CD4-positive, alpha-beta T cell treated with Interferon gamma for 1 hour (primary cell): ENCODE measurements around the gene ANKRD22.
"Not testable (repeated sequence)": the region's sequence is repeated elsewhere in the genome, so short reads cannot be mapped to it uniquely, and the experiment has no call there.

Source experiments
- DNase-seq: peaks from one replicate; pipeline ENCODE4 v3.0.0-alpha.2; 2020

ANKRD22 gene

DNA sequence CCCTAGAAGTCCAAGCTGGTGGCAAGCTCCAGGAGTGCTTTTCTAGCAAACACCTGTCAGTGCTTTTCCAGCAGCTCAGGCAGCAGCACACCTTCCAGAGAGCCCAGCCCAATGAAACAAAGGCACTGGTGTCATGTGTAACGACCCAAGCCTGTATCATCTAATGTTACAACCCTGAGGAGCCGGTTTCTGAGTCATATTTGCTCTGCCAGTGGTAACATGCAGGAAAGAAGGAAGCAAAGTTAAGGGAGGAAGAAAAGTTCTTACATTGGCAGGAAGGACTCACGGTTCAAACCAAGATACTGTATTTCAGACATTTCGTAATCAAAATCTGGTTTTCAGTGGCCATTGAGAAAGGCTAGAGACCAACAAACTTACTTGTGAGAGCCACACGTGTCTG, at the start of gene ANKRD22:
ANKRD22 (minus strand) TSS at position 139 of the 400 bp plus-strand sequence. CDS start 237 bp downstream, outside the sequence.
- DNase-seq = peak; percentile 23

DNA sequence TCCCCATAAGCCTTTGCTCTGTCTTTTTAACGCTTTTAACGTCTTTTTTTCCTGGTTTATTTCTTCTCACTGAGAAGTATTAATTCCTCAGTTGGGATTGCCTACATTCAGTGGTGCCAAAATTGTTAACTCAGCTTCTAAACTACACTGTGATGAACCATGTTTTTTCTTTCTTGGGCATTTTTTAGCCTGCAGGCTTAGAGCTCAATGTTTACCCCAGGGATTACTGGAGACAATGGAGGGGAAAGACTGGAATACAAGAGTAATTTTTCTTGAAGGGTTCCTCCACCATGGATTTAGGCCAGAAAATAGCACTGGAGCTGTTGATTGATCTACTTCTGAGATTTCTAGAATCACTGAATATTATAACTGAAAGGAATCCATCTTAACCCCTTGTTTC, 48.2 kb upstream of the ANKRD22 start:
- no peak for DNase-seq

DNA sequence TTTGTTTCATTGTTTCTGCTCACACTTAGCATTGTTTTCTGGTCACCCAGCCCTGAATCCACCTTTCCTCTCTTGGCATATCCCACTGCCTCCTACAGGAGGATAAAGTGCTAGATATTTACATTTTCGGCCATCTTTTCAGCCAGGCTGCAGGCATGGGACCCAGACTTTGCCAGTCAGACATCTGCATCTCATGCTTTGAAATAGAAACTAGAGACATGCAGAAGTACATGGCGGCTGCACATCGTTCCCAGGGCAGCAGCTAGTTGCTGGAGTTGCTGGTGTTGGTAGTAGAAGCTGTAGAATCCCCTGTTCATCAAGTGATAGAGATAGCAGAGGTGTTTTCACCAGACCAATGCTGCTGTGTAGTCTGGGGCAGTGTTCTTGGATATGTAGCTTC, 47.1 kb upstream of the ANKRD22 start:
- no peak for DNase-seq

DNA sequence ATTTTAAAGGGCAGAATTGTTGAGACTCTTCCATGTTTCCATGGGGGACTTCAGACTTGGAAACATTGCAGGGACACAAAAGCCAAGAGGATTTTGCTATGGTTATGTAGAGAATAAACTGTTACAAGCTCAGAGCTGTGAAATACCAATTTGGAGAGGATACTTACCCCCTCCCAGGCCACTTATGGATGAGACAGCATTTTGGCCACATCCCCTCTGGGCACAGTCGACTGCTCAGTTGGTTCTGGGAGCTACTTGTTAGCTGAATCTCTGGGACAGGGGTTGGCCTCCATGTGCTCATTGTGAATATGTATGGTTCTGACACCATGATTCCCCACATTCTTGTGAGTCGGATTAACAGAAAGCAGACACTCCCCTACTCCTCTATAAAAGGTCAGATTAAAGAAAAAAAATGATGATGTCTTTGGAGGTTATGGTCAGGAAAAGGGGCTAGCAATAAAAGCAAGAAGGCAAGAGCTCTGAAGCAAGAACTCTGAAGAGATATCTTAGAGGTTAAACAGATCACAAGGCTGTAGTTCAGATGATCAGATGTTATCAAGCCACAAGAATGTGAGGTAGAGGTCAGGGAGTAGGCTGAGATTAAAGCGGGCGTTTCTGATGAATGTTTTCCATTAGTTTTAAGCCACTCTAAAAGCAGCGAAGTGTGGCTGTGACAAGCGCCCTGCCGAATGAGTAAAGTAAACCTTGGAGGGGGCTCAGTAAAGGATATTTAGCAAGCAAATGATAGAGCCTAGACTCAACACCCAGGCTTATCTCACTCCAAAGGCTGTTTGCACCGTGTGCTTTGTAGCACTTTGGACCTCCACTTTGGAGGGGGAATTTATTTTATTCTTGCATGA, 45.6 kb upstream of the ANKRD22 start:
- DNase-seq = no peak

DNA sequence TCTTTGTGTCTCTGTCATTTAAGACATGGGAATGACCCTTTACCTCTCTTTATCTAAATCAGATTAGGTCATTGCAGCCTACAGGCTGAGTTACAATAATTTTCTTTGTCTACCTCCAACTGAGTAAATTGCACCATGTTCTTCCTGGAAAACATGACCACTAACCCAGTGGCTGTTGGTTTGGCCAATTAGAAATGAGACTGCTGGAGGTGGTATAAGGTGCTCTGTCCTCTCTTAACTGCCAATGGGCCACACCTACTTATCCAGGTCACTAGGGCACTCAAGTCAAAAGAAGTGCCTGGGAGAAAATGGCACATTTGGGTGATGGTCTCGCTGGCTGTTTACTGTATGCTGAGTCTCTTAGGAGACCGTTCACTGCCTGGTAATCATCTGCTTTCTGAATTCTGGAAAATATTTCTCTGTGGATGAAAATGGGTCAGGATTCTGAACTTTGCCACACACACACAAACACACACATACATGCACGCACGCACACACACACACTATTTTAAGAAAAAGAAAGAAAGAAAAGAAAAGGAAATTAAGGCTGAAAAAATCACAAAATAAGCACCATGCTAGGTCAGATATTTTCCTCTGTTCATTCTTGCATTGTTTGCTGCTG, 44.8 kb upstream of the ANKRD22 start:
- no peak for DNase-seq

DNA sequence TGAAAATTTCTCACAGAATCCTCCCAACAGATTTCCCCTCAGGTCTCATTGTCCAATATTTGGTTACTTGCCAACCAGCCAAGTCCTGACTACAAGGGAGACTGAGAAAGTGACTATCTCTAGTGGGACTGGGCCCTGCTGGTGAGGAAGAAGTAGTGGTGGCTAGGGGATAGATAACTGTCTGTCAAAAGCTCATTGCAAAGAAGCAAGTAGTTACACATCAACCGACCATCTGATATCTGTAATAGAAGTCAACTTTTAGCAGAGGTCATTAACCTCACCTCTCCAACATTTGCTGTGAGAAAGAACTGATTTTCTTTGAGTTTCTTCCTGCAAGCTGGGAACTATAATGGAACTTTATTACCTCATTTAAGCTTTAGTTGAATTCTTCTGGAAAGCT, 43.6 kb upstream of the ANKRD22 start:
- no peak for DNase-seq

DNA sequence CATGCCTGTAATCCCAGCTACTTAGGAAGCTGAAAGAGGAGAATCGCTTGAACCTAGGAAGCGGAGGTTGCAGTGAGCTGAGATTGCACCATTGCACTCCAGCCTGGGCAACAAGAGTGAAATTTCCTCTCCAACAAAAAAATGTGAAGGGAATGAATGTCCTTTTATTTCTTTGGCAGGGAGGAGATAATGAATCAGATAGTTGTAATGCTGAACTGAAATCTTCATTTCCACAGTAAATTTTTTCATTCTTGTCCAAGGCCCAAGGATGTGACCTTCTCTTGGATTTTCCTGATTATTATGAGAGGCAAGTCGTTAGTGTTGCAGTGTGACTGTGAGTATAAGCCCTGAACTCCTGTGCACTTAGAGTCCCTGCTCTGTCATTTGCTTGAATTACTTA, 42.0 kb upstream of the ANKRD22 start:
- no peak for DNase-seq

DNA sequence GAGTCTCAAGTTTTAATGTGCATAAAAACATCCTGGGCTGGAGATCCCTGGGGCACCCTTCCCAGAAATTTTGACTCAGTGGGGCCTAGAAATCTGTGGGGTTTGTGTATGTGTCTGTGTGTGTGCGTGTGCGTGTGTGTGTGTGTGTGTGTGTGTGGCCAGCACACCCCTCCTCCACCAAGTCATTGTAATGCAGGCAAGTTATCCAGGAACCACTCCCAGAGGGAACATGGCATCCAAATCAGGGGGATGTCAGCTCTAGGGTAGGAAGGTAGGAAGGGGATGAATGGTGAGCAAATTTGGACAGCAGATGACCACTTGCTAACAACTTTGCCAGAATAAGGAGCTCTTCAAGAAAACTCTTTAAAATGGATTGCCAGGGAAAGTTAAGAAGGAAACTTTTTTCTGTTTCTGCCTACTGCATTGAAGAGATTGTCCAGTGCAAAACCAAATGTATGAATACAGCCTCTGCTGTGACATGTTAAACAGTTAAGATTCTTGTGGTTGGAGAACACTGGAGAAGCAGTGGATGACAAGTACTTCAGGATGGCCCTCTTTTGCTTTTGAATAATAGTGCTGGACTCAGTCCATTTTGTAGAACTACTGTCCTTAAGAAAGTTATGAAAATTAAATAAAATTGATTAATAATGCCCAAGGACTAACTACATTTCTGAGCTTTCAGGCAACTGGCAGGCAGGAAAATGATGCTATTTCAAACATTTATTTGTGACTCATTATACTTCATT, 40.8 kb upstream of the ANKRD22 start:
- no peak for DNase-seq

DNA sequence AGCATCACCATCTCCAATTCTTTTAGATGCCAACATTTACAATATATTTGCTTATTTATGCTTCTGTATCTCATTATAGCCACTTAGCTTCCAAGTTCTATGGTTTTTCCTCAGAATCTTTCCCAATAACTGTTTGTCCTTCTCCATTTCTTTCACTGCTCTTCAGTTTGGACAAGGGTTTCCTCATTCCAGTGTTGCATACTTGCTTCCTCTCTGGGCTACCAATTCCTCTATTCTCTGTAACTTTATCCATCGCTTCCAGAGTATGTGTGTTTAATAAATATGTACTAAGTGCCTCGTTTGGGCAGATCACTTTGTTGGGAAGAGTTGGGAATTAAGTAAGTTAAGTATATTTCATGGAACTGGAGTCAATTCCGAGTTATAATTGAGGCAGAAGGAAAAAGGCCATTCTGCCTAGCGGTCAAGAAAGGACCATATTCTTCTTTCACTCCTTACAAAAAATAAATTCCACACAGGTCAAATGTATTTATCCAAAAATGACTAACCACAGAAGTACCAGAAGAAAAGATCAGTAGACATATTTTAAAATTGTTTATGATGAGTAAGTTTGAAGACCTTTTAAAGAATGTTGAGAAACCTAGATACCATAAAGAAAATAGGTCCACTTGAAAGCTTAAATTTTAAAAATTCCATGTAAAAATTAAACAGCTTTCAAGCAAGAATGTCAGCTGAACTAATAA, 39.2 kb upstream of the ANKRD22 start:
- no peak for DNase-seq

DNA sequence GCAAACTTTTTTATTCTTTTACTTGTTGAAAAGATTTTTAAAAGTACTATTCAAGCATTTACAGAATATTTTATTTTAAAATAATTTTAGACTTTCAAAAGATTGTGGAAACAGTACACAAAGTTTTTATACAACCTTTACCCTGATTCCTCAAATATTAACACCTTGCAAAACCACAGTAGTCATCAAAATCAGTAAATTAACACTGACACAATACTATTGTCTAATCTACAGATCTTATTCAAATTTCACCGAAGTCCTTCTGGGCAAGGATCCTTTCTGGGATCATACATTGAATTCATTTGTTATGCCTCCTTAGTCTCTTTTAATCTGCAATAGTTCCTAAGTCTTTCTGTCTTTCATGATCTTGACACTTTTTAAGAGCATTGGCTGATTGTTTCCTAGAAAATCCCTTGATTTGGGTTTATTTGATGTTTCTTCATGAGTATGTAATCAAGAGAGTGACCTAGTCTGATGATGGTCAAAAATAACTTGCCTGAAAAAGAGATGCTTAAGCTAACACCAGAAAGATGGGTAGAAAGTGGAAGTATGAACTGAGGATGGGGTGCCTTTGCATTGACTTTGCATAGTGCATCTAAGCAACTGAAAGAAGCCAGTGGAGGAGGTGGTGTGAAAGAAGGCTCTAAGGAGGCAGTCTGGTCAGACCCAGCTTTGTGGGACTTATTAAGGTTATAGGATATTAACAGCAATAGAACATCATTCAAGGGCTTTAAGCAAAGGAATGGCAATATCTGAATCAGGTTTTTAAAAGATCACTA, 38.1 kb upstream of the ANKRD22 start:
- no peak for DNase-seq

DNA sequence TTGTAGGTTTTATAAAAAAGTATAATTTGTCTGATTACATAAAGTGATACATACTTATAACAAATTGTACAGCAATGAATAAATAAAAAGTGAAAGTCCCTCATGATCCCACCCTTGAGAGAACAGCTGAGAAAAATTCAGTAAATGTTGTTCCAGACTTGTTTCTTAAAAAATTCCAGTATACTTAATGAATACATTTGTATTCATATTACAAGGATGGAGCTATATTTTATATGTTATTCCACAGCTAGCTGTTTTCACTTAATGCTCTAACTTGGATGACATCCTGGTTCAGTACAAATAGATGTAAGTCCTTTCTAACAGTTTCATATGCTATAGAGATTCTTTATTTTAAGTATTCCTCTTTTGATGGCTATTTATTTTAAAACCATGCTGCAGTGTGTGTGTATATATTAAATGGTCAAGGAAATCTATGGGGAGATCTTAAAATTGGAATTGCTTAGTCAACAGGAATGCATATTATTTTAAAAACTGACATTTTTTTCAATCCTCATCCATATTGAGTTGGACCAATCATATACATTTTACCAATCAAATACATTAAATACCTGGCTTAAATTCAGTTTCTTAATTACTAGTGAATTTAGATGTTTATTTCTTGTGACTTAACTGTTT, 37.3 kb upstream of the ANKRD22 start:
- DNase-seq = no peak

DNA sequence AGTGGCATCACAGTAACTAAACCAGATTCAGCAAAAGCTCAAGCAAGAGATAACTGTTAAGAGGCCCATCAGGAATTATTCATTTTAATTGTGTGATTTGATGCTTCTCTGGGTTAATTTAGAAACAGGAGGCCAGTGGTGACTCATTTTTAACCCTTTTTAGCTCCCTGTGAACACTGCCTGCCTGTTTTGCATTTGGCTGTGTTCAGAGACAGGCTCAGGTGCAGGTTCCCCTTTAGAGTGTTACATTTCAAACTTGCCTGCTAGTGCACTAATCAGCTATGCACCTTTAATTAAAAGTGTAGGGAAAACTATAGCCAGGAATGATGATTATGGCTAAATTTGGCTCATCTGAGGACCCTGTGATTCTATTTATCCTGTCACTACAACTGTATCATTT, 34.9 kb upstream of the ANKRD22 start:
- DNase-seq = no peak

DNA sequence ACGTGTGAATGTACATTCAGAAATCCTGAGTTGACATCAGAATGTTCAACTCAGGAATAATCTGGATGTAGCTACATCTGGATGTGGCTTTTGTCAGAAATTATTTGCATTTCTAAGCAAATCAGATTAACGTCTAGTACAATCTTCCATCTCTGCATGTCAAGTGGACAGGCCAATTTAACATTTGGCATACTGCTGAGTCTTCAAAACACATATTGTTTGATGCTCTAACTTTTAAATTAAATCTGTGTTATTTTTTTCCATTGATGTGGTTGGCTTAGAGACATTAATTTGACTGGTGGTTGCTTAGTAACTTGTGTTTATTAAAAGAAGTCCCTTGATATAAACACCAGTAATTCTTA, 31.8 kb upstream of the ANKRD22 start:
- DNase-seq = no peak

DNA sequence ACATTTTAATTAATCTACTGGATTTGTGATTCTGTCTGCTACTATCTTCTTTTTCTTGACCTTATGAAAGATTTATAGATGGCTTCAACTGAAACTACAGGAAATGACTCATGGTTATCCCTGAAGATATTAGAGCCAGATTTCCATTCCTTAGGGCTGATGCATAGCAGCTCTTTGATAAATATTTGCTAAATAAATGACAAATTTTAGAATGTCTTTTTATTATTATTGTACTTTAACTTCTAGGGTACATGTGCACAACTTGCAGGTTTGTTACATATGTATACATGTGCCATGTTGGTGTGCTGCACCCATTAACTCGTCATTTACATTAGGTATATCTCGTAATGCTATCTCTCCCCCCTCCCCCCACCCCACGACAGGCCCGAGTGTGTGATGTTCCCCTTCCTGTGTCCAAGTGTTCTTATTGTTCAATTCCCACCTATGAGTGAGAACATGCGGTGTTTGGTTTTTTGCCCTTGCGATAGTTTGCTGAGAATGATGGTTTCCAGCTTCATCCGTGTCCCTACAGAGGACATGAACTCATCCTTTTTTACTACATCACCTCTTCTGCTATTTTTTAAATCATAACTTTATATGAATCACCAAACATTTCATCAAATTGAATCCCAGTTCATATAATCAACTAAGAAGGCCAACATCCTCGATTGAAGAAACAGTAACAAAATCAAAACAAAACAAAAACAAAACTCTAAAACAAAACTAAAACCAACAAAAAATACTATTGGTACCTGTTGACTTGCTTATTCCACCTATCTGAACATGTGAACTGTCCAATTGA, 31.2 kb upstream of the ANKRD22 start:
- DNase-seq = not testable (repeated sequence)

DNA sequence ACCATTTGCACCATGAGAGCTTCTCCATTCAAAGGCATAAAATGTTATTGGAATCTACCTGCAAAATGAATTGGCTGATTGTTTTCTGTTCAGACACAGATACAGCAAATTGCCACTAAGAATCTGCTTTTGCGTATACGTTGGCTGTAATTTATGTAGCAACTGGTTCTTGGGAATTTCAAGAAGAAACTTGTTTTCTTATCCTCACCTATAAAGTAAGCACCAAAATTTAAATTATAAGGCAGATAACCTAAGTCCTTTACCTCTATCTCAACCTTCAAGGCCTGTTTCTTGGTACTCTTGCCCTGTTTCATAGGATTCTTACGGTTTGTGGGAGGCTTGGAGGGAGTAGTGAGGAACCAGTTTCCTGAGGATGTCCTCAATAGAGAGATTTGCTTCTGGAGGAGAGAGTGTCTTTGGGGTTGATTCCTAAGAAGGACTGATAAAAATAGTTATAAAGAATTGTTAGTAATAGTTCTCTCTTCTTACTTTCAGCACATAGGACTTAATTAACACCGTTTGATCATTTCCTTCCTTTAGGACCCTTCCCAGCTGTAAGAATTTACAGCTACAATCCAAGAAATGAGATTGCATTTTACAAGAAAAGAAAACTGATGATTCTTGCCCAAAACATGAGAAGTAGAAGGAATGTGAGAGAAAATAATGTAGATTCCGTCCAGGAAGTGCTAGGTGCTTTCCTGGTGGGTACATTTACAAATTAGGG, 30.4 kb upstream of the ANKRD22 start:
- no peak for DNase-seq

DNA sequence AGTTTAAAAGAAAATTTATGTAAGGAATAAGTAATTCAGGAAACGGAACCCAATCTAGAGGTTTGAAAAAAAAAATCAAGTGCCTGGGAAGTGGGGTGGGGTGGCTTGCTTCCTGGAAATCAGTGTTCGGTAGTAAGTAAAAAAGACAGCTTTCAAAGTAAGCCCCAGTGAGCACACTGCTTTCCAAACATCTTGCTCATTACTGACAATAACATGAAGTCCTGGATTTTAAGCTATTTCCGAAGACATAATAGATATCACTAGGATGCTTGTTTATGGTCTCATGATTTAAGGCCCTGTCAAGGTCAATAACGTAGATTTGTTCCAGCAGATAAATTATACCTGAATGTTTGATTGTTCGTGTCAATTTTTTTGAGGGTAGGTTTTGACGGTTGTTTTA, 29.7 kb upstream of the ANKRD22 start:
- DNase-seq = no peak

DNA sequence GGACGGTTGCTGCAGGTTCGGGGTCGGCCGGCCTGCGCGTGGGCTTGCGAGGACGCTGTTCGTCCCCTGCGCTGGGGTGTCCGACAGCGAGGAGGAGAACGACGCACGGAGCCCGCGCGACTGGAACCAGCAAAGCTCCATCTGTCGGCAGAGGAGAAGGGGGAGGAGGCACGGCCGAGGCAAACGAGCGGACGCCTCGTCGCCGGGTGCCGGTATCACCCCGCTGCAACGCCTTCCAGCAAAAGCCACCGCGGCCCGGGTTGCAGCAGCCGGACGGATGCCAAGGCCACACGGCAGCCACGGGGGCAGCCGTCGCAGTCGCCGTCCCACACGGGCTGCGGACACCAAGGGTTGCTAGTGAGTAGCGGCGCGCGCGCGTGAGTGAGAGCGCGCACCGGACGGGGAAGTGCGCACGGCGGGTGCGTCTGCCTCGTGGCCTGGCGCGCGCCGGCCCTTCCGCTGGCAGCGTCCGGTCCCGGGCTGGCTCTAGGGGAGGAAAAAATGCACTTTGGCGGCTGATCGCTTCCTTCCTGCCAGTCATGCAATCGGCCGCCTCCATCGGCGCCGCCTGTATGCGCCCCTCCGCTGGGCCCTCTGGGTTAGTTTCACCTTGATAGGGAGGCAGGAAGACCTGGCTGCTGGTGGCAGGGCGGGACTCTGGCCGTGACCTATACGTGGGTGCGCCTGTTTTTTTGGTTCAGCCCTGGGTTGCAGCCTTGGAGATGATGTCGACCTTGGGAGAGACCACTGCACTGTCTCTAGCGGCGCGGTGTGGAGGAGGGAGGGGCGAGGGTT, 28.8 kb upstream of the ANKRD22 start:
- peak; percentile 69 for DNase-seq

DNA sequence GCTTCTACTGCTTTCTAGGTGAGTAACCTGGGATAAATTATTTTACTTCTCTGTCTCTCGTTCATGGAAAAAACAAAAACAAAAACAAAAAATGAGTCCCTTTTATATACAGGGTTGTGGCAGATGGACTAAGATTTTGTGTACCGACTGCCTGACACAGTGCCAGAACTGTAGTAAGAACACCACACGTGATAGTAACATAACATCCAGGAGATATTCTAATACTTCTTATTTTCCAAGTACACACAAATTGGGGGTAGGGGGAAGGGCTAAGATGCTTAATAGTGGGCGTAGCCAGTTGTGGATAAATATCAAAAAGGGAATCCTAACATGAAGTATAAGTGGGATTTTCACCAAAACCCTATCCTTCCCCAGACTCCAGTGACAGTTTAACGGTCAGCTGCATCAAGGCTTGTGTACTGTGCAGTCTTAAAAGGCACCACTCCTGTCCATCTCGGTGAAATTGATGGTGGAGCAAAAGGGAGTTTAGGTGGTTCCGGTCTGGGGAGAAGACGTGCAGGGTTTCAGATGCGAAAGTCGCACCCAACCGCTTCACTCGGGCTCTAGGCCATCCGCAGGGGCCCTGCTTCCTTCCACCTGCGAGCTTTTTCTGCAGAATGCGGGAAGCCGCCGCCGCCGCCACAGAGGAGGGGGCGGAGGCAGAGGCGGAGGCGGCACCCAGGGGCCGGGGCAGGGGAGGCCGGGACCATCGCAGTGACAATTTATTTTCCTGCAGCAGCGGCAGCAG, 28.1 kb upstream of the ANKRD22 start, which contains the start of gene STAMBPL1:
STAMBPL1 (plus strand) TSS at position 712 of the 748 bp plus-strand sequence. CDS start 21,464 bp downstream, outside the sequence.
- DNase-seq = peak; percentile 58

DNA sequence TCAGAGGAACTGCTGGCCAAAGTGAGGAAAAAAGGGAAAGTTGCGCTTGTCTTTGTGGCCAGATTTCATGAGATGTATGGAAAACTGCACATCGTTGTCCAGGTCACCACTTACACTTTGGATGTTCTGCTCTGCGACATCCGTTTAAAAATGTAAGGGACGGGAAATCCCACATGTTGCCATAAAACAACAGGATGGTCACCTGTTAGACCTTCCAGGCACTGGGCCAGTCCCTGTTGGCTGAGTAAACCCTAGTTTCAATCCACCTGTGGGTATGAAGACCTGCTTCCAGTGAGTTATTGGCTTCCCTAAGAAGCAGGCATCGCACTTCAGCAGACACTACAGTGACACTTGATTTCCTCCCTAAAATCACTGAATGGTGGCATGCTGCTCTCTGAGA, 25.7 kb upstream of the ANKRD22 start:
- DNase-seq = no peak
